ENCODE measurements around the gene GSTO1. TPM values are rescaled to one million over a fixed set of nuclear protein-coding genes. Genes with fewer than 3 reads are reported as not detected.
A peak's percentile ranks its signal among the peaks of the same experiment; 100 is the strongest.

GSTO1 gene
- total RNA-seq, 1 donor from 2014 or later = 195 TPM

DNA sequence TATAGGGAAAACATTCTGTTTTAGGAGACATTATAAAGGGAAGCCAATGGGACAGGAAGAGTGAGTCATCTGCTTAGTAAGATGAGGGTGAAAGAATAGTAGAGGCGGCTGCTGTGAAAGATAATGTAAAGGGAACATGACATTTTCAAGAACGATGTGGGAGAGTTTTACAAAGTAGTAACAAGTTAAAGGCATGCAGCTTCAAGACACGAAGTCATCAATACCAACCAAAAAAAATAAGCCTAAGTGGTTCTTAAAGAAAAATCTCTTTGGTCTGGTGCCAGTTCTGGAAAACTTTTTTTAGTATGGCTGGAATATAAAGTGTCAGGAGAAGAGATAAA, 6.1 kb downstream of the GSTO1 start:
- TF ChIP-seq, protein P1, sequence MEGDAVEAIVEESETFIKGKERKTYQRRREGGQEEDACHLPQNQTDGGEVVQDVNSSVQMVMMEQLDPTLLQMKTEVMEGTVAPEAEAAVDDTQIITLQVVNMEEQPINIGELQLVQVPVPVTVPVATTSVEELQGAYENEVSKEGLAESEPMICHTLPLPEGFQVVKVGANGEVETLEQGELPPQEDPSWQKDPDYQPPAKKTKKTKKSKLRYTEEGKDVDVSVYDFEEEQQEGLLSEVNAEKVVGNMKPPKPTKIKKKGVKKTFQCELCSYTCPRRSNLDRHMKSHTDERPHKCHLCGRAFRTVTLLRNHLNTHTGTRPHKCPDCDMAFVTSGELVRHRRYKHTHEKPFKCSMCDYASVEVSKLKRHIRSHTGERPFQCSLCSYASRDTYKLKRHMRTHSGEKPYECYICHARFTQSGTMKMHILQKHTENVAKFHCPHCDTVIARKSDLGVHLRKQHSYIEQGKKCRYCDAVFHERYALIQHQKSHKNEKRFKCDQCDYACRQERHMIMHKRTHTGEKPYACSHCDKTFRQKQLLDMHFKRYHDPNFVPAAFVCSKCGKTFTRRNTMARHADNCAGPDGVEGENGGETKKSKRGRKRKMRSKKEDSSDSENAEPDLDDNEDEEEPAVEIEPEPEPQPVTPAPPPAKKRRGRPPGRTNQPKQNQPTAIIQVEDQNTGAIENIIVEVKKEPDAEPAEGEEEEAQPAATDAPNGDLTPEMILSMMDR (conservative IDR thresholded peaks at IDR 0.05; ENCODE audit: low read depth, low read length) = no peak
- no peak overlapping the region for H3K4me3 ChIP-seq (ENCODE audit: low read depth, low read length)
- no peak for DNase-seq (ENCODE audit: low read depth)

DNA sequence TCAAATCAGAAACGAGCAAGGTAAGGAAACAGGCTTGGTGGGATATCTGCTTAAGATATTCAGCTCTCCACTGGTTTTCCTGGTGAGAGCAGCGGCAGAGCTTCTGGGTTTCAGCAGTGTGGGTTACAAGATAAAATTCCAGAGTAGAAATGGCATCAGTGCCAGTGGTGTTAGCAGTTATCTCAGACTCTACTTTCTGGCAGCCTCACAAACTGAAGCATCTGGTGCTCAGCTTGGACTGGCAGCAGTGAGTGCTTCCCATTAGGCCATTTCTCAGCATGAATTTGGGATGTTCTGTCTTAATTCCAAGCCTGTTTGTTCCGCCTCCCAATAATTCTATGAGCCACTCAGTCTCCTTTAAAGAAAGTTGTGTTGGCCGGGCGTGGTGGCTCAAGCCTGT, 7.4 kb downstream of the GSTO1 start:
- TF ChIP-seq, protein P1 (conservative IDR thresholded peaks at IDR 0.05; ENCODE audit: low read depth, low read length) = no peak
- no peak overlapping the region for H3K4me3 ChIP-seq (ENCODE audit: low read depth, low read length)
- no peak for DNase-seq (ENCODE audit: low read depth)

DNA sequence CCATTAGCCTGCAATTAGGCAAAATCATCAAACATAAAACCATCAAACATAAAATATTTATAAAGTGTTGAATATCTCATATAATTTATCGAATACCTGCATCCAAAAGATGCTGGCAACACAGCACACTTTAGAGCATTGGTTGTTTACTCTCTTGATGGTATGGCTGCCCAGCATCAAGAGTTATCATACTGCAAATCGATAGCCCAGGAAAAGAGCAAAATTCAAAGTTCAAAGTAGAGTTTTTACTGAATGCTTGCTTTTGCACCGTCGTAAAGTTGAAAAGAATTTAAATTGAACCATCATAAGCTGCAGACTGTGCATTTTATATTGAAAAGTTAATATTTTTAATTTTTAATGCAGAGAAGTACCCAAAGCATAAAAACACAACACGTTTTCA, 10.1 kb downstream of the GSTO1 start:
- TF ChIP-seq, protein P1 (conservative IDR thresholded peaks at IDR 0.05; ENCODE audit: low read depth, low read length) = no peak
- no peak overlapping the region for H3K4me3 ChIP-seq (ENCODE audit: low read depth, low read length)
- DNase-seq (ENCODE audit: low read depth) = no peak

DNA sequence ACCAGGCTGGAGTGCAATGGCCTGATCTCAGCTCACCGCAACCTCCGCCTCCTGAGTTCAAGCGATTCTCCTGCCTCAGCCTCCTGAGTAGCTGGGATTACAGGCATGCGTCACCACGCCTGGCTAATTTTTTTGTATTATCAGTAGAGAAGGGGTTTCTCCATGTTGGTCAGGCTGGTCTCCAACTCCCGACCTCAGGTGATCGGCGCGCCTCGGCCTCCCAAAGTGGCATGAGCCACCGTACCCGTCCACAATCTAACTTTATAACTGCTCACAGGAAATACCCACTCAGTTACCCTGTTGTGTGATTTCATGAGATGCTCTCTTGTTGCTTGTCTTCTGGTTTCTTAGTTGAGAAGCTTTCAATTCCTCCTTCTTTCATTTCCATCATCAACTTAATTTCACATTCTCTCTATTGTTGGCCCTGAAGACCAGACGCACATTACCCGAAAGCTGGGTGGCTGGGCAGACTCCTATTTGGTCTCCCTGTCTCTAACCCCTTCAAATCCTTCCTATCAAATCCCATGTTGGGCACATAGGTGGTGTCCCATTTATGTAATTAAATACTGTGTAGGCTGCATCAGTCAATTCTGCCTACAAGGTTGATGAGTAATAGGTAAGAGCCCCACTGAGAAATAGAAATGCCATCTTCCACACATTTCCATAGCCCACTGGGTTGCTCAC, 13.2 kb downstream of the GSTO1 start:
- no peak for DNase-seq (ENCODE audit: low read depth)
- H3K4me3 ChIP-seq (ENCODE audit: low read depth, low read length) = peak overlapping the region; percentile 76
- TF ChIP-seq, protein P1 (conservative IDR thresholded peaks at IDR 0.05; ENCODE audit: low read depth, low read length) = no peak

DNA sequence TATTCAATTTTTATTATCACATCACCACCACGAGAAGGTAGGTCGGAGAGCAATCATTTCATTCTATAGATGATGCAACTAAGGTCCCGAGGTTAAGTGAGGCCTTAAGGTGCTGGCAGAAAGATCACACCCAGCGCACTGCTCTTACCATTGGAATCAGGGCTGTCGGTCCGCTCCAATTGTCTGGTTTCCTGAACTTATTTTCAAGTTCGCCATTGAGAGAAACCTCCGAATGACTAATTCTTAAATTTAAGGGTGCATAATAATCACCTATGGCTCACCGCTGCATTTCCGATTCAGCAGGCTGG, 13.7 kb downstream of the GSTO1 start:
- TF ChIP-seq, protein P1 (conservative IDR thresholded peaks at IDR 0.05; ENCODE audit: low read depth, low read length) = no peak
- no peak for DNase-seq (ENCODE audit: low read depth)
- H3K4me3 ChIP-seq (ENCODE audit: low read depth, low read length) = peak overlapping the region; percentile 76

DNA sequence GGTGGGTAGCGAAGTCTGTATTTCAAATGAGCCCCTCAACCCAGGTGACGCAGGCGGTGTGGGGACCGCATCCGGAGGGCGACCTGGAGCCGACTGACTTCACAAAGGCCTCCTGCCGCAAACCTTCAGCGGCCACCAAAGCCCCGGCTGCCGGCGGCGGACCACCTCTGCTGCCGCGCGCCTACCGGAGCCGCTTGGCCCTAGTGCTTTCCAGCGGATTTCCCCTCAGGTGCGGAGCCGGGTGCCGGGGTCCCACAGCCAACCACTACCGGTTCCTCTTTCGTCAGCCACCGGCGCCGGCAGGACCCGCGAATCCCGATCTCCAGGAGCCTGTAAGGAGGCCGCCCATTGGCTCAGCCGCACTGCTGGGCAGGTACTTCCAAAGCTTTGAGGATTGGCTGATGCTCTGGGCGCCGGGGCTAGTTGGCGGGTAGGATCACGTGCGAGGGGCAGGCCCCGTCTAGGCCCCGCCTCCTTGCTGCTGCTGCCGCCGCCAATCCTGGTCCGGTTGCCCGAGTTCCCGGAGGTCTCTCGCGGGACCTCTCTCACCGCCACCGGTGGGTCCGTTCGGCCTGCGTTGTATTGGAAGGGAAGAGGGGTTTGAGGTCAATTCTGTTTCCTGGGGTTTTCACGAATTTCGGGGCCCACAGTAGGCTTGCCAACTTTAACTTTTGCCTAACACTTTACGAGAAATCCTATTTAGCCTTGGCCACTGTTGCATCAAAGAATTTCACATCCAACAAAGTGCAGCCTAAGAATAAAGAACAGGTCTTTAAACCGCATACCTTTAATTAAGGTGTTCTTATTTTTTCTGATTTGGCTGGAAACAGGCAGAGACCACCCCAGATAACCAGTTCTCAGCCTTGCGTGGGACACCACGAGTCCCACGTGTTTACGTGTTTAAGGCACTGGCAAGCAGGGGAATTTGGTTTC, 14.3 kb downstream of the GSTO1 start, which contains the start of gene GSTO2:
Gene GSTO2, plus strand, starts transcription at position 472 of the 933 bp plus-strand sequence. CDS start 5,732 bp downstream, outside the sequence.
- DNase-seq (ENCODE audit: low read depth) = peak; percentile 84
- TF ChIP-seq, protein P1 (conservative IDR thresholded peaks at IDR 0.05; ENCODE audit: low read depth, low read length) = no peak
- peak within 1 kb of the TSS; percentile 76 for H3K4me3 ChIP-seq (ENCODE audit: low read depth, low read length)
